Hematopoietic multipotent progenitor cell treated with erythropoietin and hydrocortisone succinate and interleukin-3 and kit ligand, for 17 days (in vitro differentiated cells): ENCODE measurements around the gene TACR1.

Source experiments
- DNase-seq: peaks from one replicate; pipeline ENCODE4 v3.0.0-alpha.2; 2015; ENCODE audit warnings: low spot score

TACR1 gene

DNA sequence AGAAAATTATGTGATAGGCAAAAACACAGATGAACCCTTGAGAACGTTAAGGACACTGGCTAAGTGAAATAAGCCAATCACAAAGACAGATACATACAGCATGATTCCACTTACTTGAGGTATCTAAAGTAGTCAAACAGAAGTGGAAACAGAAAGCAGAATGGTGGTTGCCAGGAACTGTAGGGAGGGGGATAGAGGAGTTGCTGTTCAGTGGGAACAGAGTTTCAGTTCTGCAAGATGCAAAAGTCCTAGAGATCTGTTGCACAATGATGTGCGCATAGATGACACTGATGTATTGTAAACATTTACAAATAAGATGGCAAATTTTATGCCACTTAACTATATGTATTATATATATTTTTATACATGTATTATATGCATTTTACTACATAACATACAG, 181.2 kb downstream of the TACR1 start:
- DNase-seq: no peak

DNA sequence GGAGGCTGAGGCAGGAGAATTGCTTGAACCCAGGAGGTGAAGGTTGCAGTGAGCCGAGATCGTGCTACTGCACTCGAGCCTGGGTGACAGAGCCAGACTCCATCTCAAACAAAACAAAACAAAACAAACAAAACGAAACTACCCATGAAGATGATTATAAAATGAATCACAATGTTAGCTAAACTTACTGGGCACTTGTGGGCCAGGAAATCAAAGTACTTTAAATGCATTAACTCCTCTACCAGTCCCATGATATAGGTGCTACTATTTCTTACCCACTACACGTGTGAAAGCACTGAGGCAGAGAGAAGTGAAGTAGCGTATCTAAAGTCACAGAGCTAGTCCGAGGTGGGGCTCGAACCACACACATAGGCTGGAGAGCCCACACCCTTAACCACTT, 187.2 kb downstream of the TACR1 start:
- DNase-seq: no peak

DNA sequence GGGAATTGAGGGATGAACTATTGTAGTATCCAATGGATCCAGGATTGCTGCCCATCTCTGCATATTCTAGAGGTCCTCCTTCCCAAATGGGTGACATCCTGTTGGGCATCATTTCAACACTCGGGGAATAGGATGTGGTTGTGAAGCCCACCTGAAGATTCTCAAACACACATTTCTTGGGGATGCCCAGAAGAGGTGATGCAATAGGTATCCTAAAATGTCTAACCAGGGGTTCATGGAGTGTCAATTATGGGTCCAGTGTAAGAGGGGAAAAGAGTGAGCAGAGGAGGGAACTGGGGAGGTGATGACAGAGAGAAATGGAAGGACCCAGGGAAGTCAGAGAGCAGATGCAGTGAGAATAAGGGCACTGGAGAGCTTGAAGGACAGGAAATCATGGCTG, 188.7 kb downstream of the TACR1 start:
- no peak for DNase-seq

DNA sequence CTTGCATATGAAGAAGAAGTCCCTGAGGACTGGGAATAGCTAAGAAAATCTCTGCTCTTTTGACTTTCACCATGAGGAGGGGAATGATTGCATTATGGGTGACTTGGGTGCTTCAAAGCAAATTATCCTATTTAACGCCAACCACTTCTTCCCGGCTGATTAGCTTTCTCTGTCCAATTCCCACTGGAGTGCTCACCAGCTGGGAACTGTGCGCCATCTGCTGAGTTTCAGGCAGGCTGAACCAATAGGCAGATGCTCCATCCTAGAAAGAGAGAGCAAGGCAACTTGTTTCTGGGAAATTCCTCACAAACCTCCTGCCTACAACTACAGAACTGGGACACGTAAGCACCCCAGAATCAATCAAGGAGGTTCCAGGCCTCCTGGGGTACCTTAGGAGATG, 191.5 kb downstream of the TACR1 start:
- no peak for DNase-seq

DNA sequence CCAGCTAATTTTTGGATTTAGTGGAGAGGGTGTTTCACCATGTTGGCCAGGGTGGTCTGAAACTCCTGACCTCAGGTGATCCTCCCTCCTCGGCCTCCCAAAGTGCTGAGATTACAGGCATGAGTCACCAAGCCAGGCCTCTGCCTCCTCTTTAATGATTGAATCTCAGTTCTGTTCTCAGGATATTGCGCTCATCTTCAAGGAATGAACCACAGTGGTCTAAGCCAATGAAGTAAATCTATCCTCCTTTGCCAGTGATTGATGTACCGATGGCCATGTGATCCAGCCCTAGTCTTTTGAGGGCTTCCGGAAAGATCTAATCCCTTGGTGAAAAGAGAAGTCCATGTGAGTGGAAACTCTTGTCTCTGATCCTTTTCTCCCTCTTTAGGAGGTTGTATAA, 192.3 kb downstream of the TACR1 start:
- no peak for DNase-seq

DNA sequence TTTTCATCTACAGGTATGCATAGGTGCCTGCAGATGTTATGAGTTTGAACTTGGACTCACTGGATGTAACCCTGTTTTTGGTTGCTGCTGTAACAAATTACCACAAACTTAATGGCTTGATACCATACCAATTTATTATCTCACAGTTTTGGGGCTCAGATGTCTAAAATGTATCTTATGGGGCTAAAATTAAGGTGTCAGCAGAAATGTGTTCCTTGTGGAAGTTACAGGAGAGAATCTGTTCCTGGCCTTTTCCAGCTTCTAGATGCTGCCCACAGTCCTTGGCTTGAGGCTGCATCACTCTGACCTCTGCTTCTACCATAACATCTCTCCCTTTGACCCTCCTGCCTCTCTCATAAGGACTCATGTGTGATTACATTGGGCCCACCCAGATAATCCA, 193.3 kb downstream of the TACR1 start:
- DNase-seq: no peak

DNA sequence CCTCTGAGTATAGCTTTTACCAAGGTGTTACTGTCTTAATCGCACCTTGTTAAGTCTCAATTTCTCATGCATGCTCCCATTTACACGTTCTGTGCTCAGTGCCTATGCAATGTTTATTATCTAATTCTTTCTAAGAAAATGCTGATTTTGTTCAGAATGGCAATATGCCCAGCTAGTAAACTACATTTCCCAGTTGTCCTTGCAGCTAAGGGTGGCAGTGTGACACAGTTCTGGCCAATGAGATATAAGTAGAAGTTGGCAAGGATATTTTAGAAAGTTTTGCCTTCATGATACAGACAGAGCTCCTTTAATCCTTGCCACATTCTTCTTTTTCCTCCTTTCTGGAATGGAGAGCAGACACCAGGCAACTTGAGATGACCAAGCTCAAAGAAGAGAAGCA, 195.5 kb downstream of the TACR1 start:
- no peak for DNase-seq

DNA sequence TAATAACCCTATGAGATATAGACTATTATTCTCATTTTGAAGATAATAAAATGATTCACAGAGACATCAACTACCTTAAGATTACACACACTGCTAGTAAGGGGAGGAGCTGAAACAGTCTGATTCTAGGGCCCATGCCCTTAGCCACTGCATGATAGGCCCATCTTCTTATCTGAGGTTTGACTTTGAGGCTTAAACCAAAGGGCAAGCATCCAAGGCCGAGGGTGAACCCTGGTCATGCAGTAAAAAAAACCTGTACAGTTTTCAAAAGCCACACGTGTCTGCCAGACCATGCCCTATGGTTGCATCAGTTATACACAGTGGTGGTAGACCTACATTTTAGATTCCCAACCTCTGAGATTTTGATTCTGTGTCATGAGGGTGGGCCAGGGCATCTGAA, 196.0 kb downstream of the TACR1 start:
- no peak for DNase-seq

DNA sequence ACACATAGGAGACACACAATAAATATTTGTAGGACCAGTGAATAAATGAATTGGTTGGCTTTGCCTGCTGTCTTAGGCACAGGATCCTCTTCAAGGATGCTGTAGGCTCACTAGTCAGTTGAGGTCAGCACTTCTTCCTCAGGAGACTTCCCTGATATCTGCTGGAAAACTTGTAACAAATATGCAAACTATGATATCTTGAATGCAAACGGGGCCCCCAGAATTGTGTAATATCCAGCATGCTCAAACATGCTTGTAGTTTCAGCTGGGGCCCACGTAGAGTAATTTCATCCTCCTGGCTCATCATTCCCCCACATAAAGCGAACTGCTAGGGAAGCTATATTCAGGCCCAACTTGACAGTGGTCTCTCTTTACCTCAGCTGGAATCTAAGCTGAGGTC, 197.3 kb downstream of the TACR1 start:
- DNase-seq: no peak

DNA sequence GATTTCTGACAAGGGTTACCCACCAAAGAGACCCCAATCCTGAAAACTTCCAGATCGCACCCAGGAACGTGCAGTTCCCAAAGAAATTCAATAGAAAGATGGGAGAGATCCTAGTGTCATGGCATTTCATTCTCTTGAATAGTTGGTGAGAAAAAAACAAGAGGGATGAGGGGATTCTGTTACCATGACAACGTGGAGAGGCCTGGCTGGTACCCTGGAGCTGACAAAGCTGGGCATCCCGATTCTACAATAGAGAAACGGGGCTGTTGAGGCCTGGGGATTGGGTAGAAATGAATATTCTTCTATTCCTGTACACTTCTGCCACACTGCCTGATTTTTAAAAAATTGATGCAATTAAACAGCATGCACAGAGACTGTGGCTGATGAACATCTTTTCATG, 199.9 kb downstream of the TACR1 start:
- DNase-seq: no peak
